GM20431 (cell line): Measurements from ENCODE around the gene ABCC10.
"Not testable (repeated sequence)": the region's sequence is repeated elsewhere in the genome, so short reads cannot be mapped to it uniquely, and the experiment has no call there.

ENCODE experiments used
- in situ Hi-C: fragments of 300-500 bp; cut with MseI, MboI; formaldehyde crosslinking; loops from one replicate; pipeline ENCODE4 v1.15.0; 2020; ENCODE audit warnings: low sequenced_read_pairs; ENCODE audit not compliant: unreplicated experiment

The ABCC10 gene

GRCh38 chr6:43436577-43437282, 9.4 kb downstream of the ABCC10 start:
- in situ Hi-C loops = no loop called here

GRCh38 chr6:43437700-43438099, 10.4 kb downstream of the ABCC10 start:
- in situ Hi-C loops = no loop called here

GRCh38 chr6:43442935-43443334, 15.6 kb downstream of the ABCC10 start:
- in situ Hi-C loops = no loop called here

- in situ Hi-C loops = no loop called here
Measured at GRCh38 chr6:43444036-43444435, 16.7 kb downstream of the ABCC10 start.

- in situ Hi-C loops = no loop called here
Measured at GRCh38 chr6:43444582-43444981, 17.2 kb downstream of the ABCC10 start.

DNA sequence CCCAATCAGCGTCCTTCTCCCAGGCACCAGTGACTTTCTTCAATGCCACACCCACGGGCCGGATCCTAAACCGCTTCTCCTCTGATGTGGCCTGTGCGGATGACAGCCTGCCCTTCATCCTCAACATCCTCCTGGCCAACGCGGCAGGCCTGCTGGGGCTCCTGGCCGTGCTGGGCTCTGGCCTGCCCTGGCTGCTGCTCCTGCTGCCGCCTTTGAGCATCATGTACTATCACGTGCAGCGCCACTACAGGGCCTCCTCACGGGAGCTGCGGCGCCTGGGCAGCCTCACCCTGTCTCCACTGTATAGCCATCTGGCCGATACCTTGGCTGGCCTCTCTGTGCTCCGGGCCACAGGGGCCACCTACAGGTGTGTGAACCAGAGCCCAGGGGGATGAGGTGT, 18.2 kb downstream of the ABCC10 start:
- in situ Hi-C loops = no loop called here

DNA sequence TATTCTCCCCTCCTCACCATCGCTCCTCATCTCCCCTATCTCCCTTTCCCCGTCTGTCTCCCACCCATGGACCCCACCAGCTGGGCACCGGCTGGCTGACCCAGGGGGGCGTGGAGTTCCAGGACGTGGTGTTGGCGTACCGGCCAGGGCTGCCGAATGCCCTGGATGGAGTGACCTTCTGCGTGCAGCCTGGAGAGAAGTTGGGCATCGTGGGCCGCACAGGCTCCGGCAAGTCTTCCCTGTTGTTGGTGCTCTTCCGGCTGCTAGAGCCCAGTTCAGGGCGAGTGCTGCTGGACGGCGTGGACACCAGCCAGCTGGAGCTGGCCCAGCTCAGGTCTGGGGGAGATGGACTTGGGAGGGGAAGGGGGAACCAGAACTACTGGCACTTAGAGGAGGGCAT, 20.3 kb downstream of the ABCC10 start:
- in situ Hi-C loops = no loop called here

GRCh38 chr6:43448916-43449315, 21.6 kb downstream of the ABCC10 start:
- in situ Hi-C loops = no loop called here

- in situ Hi-C loops = no loop called here
Measured at GRCh38 chr6:43450699-43451131, 23.4 kb downstream of the ABCC10 start.

GRCh38 chr6:43451348-43451747, 24.0 kb downstream of the ABCC10 start:
- in situ Hi-C loops = no loop called here

DNA sequence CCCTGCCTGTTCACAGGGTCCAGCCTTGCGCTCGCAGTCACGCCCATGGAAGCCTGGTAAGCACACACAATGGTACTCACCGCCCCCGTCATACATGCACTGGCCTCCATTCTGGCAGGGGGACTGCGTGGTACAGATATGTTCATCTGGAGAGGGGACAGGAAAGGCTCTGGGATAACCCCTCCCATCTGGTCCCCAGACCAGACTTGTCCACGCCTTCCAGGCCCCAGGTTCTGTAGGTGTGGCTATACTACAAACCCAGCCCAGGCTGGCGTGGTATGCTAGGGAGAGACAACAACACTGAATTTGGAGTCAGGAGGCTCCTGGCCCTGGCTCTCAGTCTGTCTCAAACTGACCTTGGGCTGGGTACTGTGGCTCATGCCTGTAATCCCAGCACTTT, 24.6 kb downstream of the ABCC10 start:
- in situ Hi-C loops = no loop called here

DNA sequence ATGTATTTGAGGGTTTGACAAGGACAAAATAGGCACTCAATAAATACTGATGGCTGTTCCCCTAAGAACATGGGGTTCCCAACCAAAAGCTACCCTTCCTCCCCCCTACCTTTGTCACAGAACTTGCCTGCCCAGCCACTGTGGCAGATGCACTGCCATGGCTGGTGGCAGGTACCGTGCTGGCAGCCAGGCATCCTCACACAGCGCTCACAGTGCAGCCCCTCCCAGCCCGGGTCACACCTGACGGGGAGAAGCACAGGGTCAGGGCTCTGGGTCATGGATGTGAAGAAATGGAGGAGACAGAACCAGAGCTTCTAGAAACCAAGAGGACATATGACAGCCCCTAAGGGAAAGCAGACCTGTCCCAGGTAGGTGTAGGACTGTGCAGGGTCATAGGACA, 25.6 kb downstream of the ABCC10 start:
- in situ Hi-C loops = no loop called here

GRCh38 chr6:43453831-43454230, 26.5 kb downstream of the ABCC10 start:
- in situ Hi-C loops = no loop called here

GRCh38 chr6:43454290-43454695, 27.0 kb downstream of the ABCC10 start:
- in situ Hi-C loops = no loop called here

DNA sequence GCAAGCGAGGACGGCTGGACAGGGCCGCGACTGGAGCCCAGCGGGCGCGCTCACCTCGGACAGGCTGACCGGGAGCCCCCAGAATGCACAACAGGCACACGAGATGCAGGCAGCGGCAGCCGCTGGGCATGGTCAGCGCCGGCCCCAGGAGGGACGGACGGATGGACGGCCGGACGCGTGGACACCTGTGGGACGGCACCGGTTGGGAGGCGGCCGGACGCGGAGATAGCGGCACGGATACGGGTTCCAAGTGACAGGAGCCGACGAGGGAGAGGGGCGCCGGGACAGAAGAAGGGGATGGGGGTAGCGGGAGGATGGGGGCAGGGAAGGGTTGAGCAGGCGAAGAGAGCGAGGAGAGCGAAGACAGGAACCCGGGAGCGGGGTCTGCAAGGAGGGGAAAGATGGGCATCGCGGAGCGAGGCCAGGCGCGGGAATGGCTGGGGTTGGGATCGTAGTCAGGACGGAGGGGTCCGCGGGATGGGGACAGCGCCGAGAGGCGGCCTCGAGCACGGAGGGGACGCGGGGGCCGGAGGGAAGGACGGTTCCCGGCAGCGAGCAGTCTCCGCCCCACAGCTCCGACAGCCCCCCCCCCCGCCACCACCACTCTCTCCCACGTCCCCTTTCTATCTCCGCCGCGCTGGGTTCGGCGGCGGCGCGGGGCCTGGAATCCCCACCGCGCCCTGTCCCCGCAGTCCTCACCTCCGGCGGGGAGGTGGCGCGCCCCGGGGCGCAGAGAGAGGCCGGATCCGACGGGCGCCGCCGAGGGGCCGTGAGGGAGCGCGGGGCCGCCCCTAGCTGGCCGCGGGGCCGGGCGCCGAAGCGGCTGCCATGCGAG, 27.6 kb downstream of the ABCC10 start:
- in situ Hi-C loops = no loop called here

GRCh38 chr6:43455531-43456428, 28.4 kb downstream of the ABCC10 start, which contains the start of gene DLK2:
Gene DLK2 (minus strand): TSS chr6:43455548. CDS start chr6:43454825, 723 bp downstream.
- in situ Hi-C loops = no loop called here

GRCh38 chr6:43457643-43458042, 30.3 kb downstream of the ABCC10 start:
- in situ Hi-C loops = no loop called here

- in situ Hi-C loops = not testable (repeated sequence)
Measured at GRCh38 chr6:43458154-43458553, 30.8 kb downstream of the ABCC10 start.

GRCh38 chr6:43459535-43459934, 32.2 kb downstream of the ABCC10 start:
- in situ Hi-C loops = no loop called here

DNA sequence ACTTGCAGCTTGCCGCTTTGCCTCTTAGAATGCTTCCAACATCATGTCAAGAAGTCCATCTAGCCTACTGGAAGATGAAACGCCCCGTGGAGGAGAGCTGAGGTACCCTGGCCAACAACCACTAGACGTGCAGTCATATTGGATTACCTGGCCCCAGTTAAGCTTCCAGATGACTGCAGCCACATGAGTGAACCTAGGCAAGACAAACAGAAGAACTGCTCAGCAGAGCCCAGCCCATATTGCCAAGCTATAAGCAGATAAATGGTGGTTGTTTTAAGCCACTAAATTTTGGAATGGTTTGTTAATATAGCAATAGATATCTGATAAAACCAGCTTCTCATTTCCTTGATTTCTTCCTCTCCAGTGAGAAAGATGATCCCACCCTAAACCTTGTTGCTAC, 32.7 kb downstream of the ABCC10 start:
- in situ Hi-C loops = no loop called here
